GM23248 (cell line): ENCODE data around the gene PHEX. TPM values are rescaled to one million over a fixed set of nuclear protein-coding genes. Genes with fewer than 3 reads are reported as not detected.

Source experiments
- DNase-seq: peaks from one replicate; pipeline ENCODE4 v3.0.0-alpha.2; 2015
- H2AFZ ChIP-seq: fragments of 200-600 bp; sonication (generic); 2 replicates; pipeline ENCODE4 v1.6.1; 2016; ENCODE audit warnings: antibody characterized with exemption
- H3F3A ChIP-seq: fragments of 200-600 bp; sonication (generic); 2 replicates; pipeline ENCODE4 v1.6.1; 2016; ENCODE audit warnings: mild to moderate bottlenecking, antibody characterized with exemption, mixed run types; ENCODE audit not compliant: insufficient read depth
- H3K27ac ChIP-seq: fragments of 200-600 bp; sonication (generic); 2 replicates; pipeline ENCODE4 v1.5.1; 2016; ENCODE audit warnings: mild to moderate bottlenecking
- H3K27me3 ChIP-seq: fragments of 200-600 bp; sonication (generic); replicated peaks from 2 replicates; pipeline ENCODE4 v1.6.1; 2016; ENCODE audit warnings: mild to moderate bottlenecking; ENCODE audit not compliant: insufficient read depth
- H3K36me3 ChIP-seq: fragments of 200-600 bp; sonication (generic); 2 replicates; pipeline ENCODE4 v1.6.1; 2016; ENCODE audit warnings: low read depth, mild to moderate bottlenecking
- H3K4me1 ChIP-seq: fragments of 200-600 bp; sonication (generic); 2 replicates; pipeline ENCODE4 v1.6.1; 2016; ENCODE audit warnings: mild to moderate bottlenecking; ENCODE audit not compliant: insufficient read depth
- H3K4me2 ChIP-seq: fragments of 200-600 bp; sonication (generic); one replicate; pipeline ENCODE4 v1.6.1; 2016; ENCODE audit warnings: mild to moderate bottlenecking; ENCODE audit not compliant: unreplicated experiment
- H3K4me3 ChIP-seq: fragments of 200-600 bp; sonication (generic); 2 replicates; pipeline ENCODE4 v1.5.1; 2016; ENCODE audit warnings: mild to moderate bottlenecking
- H3K79me2 ChIP-seq: fragments of 200-600 bp; sonication (generic); 2 replicates; pipeline ENCODE4 v1.6.1; 2016; ENCODE audit warnings: mild to moderate bottlenecking; ENCODE audit not compliant: insufficient read depth
- H3K9ac ChIP-seq: fragments of 200-600 bp; sonication (generic); 2 replicates; pipeline ENCODE4 v1.6.1; 2016; ENCODE audit warnings: mild to moderate bottlenecking
- H3K9me2 ChIP-seq: fragments of 200-600 bp; sonication (generic); 2 replicates; pipeline ENCODE4 v1.6.1; 2016; ENCODE audit warnings: mixed run types, mild to moderate bottlenecking, moderate library complexity; ENCODE audit not compliant: insufficient read depth
- H3K9me3 ChIP-seq: fragments of 200-600 bp; sonication (generic); one replicate; pipeline ENCODE4 v1.6.1; 2017; ENCODE audit warnings: low read depth
- H4K20me1 ChIP-seq: fragments of 200-600 bp; sonication (generic); 2 replicates; pipeline ENCODE4 v1.6.0; 2016; ENCODE audit not compliant: insufficient read depth
- EZH2 ChIP-seq: fragments of 200-600 bp; sonication (generic); IDR thresholded peaks from 2 replicates; pipeline ENCODE4 v1.6.1; 2018; ENCODE audit warnings: antibody characterized with exemption, mild to moderate bottlenecking; ENCODE audit not compliant: insufficient read depth, poor library complexity, severe bottlenecking
- EZH2phosphoT487 ChIP-seq: fragments of 200-600 bp; sonication (generic); IDR thresholded peaks from 2 replicates; pipeline ENCODE4 v1.6.1; 2018; ENCODE audit warnings: antibody characterized with exemption, moderate library complexity, mild to moderate bottlenecking, low read depth; ENCODE audit not compliant: insufficient read depth
- WGBS, 2 experiments: methylation state at CpG; one replicate each; pipeline ENCODE4 v1.1.6; 2015 to 2017; ENCODE audit warnings: low lambda C conversion rate in 2 of 2, low coverage in 1 of 2; ENCODE audit errors: missing lambda C conversion rate in 2 of 2; 5-methylcytosine and 5-hydroxymethylcytosine counted together
- in situ Hi-C: fragments of 300-500 bp; cut with MboI; formaldehyde crosslinking; loops from 2 replicates; pipeline ENCODE4 v1.15.0; 2020
- polyA plus RNA-seq: library from polyadenylated mRNA; unstranded; fragments of >200 nt; fragmentation: Nextera tagmentation; extraction: Ambion mirVana; gene quantifications from 2 replicates; pipeline ENCODE4 v1.2.1, GENCODE V29; 2016
- total RNA-seq: library from RNA; depleted of rRNA; stranded (reverse); fragments of >200 nt; shearing (Covaris generic); gene quantifications from 2 replicates; pipeline ENCODE4 v1.2.3, GENCODE V29; 2014

Gene PHEX
- total and polyA plus RNA-seq, 2 experiments from 2014 or later: 0.64 to 0.65 TPM

- Histone ChIP-seq H3K36me3 (peaks cover 15% of the 10 kb centered on the region; the same call in 1 of the 2 replicates), H3K79me2 (0 out of 2 replicates have a peak, but pooled peaks cover 7% of the 10 kb centered on the region), H4K20me1 (no peaks in the 10 kb centered on the region), H3K9ac (no peak overlapping the region), H3K27ac (no peak overlapping the region), H2AFZ (no peak overlapping the region), H3K27me3 (no peaks in the 10 kb centered on the region), H3K4me1 (peaks cover 6% of the 10 kb centered on the region; the same call in 1 of the 2 replicates), H3K4me3 (no peak overlapping the region), H3K9me3 (no peaks in the 10 kb centered on the region), H3K4me2 (no peak overlapping the region), H3F3A (peaks cover 4% of the 10 kb centered on the region; the same call in 1 of the 2 replicates), H3K9me2 (no peaks in the 10 kb centered on the region)
- TF ChIP-seq EZH2 (no peak), EZH2phosphoT487 (no peak)
- DNase-seq: no peak
- WGBS, 2 experiments: 97 to 99% methylated on average over 8 of the region's 8 CpGs
- in situ Hi-C loops: no loop called here
These were observed 41.3 kb upstream of the PHEX start for GRCh38 chrX:21990832-21991231.

GRCh38 chrX:21991504-21991903, 40.6 kb upstream of the PHEX start:
- Histone ChIP-seq H3K4me3 (no peak overlapping the region), H3K79me2 (0 out of 2 replicates have a peak, but pooled peaks cover 7% of the 10 kb centered on the region), H3F3A (peaks cover 4% of the 10 kb centered on the region; the same call in 1 of the 2 replicates), H3K9me2 (no peaks in the 10 kb centered on the region), H3K9me3 (no peaks in the 10 kb centered on the region), H2AFZ (no peak overlapping the region), H3K27ac (no peak overlapping the region), H3K4me1 (peaks cover 4% of the 10 kb centered on the region; the same call in 1 of the 2 replicates), H4K20me1 (no peaks in the 10 kb centered on the region), H3K9ac (no peak overlapping the region), H3K4me2 (no peak overlapping the region), H3K36me3 (peaks cover 13% of the 10 kb centered on the region; the same call in 1 of the 2 replicates), H3K27me3 (no peaks in the 10 kb centered on the region)
- TF ChIP-seq EZH2: no peak
- no peak for TF ChIP-seq EZH2phosphoT487
- 95 to 100% methylated on average over 3 of the region's 3 CpGs for WGBS, 2 experiments
- in situ Hi-C loops: no loop called here
- DNase-seq: no peak

- Histone ChIP-seq H3K4me3 (no peak overlapping the region), H3K27ac (no peak overlapping the region), H3K9me2 (no peaks in the 10 kb centered on the region), H2AFZ (no peak overlapping the region), H3K4me1 (no peaks in the 10 kb centered on the region), H3F3A (peaks cover 4% of the 10 kb centered on the region; the same call in 1 of the 2 replicates), H3K9ac (no peak overlapping the region), H3K9me3 (no peaks in the 10 kb centered on the region), H3K4me2 (no peak overlapping the region), H3K36me3 (peaks cover 13% of the 10 kb centered on the region; the same call in 1 of the 2 replicates), H4K20me1 (no peaks in the 10 kb centered on the region), H3K27me3 (no peaks in the 10 kb centered on the region), H3K79me2 (0 out of 2 replicates have a peak, but pooled peaks cover 7% of the 10 kb centered on the region)
- WGBS, 2 experiments: 95 to 98% methylated on average over 8 of the region's 8 CpGs
- TF ChIP-seq EZH2phosphoT487 (no peak), EZH2 (no peak)
- in situ Hi-C loops: no loop called here
- DNase-seq: no peak
These were observed 38.9 kb upstream of the PHEX start for GRCh38 chrX:21993265-21993664.

- in situ Hi-C loops: no loop called here
- 82 to 84% methylated on average over 9 to 10 of the region's 10 CpGs for WGBS, 2 experiments
- peak; percentile 52 for DNase-seq
- Histone ChIP-seq H3K27me3 (no peaks in the 10 kb centered on the region), H2AFZ (no peak overlapping the region), H3K27ac (no peak overlapping the region), H4K20me1 (no peaks in the 10 kb centered on the region), H3F3A (peaks cover 4% of the 10 kb centered on the region; the same call in 1 of the 2 replicates), H3K9me3 (no peaks in the 10 kb centered on the region), H3K9me2 (no peaks in the 10 kb centered on the region), H3K4me1 (no peaks in the 10 kb centered on the region), H3K9ac (no peak overlapping the region), H3K4me3 (no peak overlapping the region), H3K36me3 (no peaks in the 10 kb centered on the region), H3K4me2 (no peak overlapping the region), H3K79me2 (0 out of 2 replicates have a peak, but pooled peaks cover 7% of the 10 kb centered on the region)
- TF ChIP-seq EZH2phosphoT487 (no peak), EZH2 (no peak)
These were observed 35.2 kb upstream of the PHEX start for GRCh38 chrX:21996872-21997455.
